Urinary bladder (tissue), 4 donors: ENCODE results near the gene RASD2. TPM values are rescaled to one million over a fixed set of nuclear protein-coding genes. Genes with fewer than 3 reads are reported as not detected.
A peak's percentile ranks its signal among the peaks of the same experiment; 100 is the strongest.

Experiments used
- DNase-seq: peaks from one replicate; pipeline ENCODE4 v3.0.0-alpha.2; 2015; ENCODE audit errors: extremely low spot score
- H3K27ac ChIP-seq: one replicate; pipeline ENCODE4 v1.5.1; 2013; ENCODE audit warnings: low read depth, mild to moderate bottlenecking, moderate library complexity
- H3K36me3 ChIP-seq: one replicate; pipeline ENCODE4 v1.6.1; 2013; ENCODE audit warnings: mild to moderate bottlenecking, moderate library complexity; ENCODE audit not compliant: insufficient read depth
- H3K4me1 ChIP-seq: one replicate; pipeline ENCODE4 v1.6.1; 2013; ENCODE audit warnings: mild to moderate bottlenecking, moderate library complexity; ENCODE audit not compliant: insufficient read depth
- H3K4me3 ChIP-seq: one replicate; pipeline ENCODE4 v1.5.1; 2013; ENCODE audit warnings: low read depth, low read length
- WGBS: extraction: QIAGEN DNeasy Blood & Tissue Kit; methylation state at CpG from one replicate; pipeline ENCODE4 v1.1.7; 2013; 5-methylcytosine and 5-hydroxymethylcytosine counted together
- polyA plus RNA-seq: library from polyadenylated mRNA; stranded (reverse); fragments of 200-250 nt; gene quantifications from one replicate; pipeline ENCODE4 v1.2.3, GENCODE V29; 2013
- total RNA-seq: library from RNA; depleted of rRNA; stranded (reverse); fragments of >200 nt; gene quantifications from one replicate; pipeline ENCODE4 v1.2.3, GENCODE V29; 2014
- donor health status: healthy with polysubstance abuse.
- donor health status: healthy.

The RASD2 gene
- total and polyA plus RNA-seq, 2 donors, result 0.42 to 7.9 TPM

GRCh38 chr22:35539910-35540594 is 579 bp upstream of the RASD2 start:
- H3K4me3 ChIP-seq, result peak overlapping the region; percentile 54
- DNase-seq, result no peak
- H3K27ac ChIP-seq, result no peak overlapping the region
- peaks cover 3% of the 10 kb centered on the region for H3K4me1 ChIP-seq
- WGBS, result 2% methylated on average over 89 of the region's 89 CpGs
- no peaks in the 10 kb centered on the region for H3K36me3 ChIP-seq

GRCh38 chr22:35541254-35541748 is 670 bp downstream of the RASD2 start:
- Histone ChIP-seq H3K4me3 (peak overlapping the region; percentile 54), H3K27ac (no peak overlapping the region), H3K36me3 (no peaks in the 10 kb centered on the region), H3K4me1 (peaks cover 3% of the 10 kb centered on the region)
- no peak for DNase-seq
- WGBS, result 7% methylated on average over 28 of the region's 28 CpGs

- WGBS, result 75% methylated on average over 13 of the region's 13 CpGs
- Histone ChIP-seq H3K4me3 (no peak overlapping the region), H3K36me3 (no peaks in the 10 kb centered on the region), H3K27ac (no peak overlapping the region), H3K4me1 (peaks cover 3% of the 10 kb centered on the region)
- DNase-seq, result no peak
These were observed 1.7 kb downstream of the RASD2 start for GRCh38 chr22:35542157-35542938.

GRCh38 chr22:35542939-35543516 is 2.4 kb downstream of the RASD2 start:
- Histone ChIP-seq H3K36me3 (no peaks in the 10 kb centered on the region), H3K27ac (no peak overlapping the region), H3K4me3 (no peak overlapping the region), H3K4me1 (peaks cover 3% of the 10 kb centered on the region)
- no peak for DNase-seq
- WGBS, result 58% methylated on average over 6 of the region's 6 CpGs

GRCh38 chr22:35543702-35544101 is 3.1 kb downstream of the RASD2 start:
- Histone ChIP-seq H3K36me3 (no peaks in the 10 kb centered on the region), H3K27ac (no peak overlapping the region), H3K4me3 (no peak overlapping the region), H3K4me1 (peaks cover 3% of the 10 kb centered on the region)
- 65% methylated on average over 3 of the region's 3 CpGs for WGBS
- no peak for DNase-seq

GRCh38 chr22:35544189-35544588 is 3.6 kb downstream of the RASD2 start:
- Histone ChIP-seq H3K4me3 (no peak overlapping the region), H3K27ac (no peak overlapping the region), H3K36me3 (no peaks in the 10 kb centered on the region), H3K4me1 (peaks cover 3% of the 10 kb centered on the region)
- DNase-seq, result no peak
- WGBS, result 57% methylated on average over 3 of the region's 3 CpGs

- Histone ChIP-seq H3K4me1 (peaks cover 2% of the 10 kb centered on the region), H3K4me3 (no peak overlapping the region), H3K36me3 (no peaks in the 10 kb centered on the region), H3K27ac (no peak overlapping the region)
- WGBS, result 89% methylated on average over 9 of the region's 9 CpGs
- DNase-seq, result no peak
These were observed 4.2 kb downstream of the RASD2 start for GRCh38 chr22:35544827-35545226.

GRCh38 chr22:35546886-35547285 is 6.3 kb downstream of the RASD2 start:
- Histone ChIP-seq H3K27ac (no peak overlapping the region), H3K4me1 (no peaks in the 10 kb centered on the region), H3K4me3 (no peak overlapping the region), H3K36me3 (no peaks in the 10 kb centered on the region)
- WGBS, result 94% methylated on average over 18 of the region's 18 CpGs
- no peak for DNase-seq

GRCh38 chr22:35547987-35548721 is 7.5 kb downstream of the RASD2 start:
- 77% methylated on average over 13 of the region's 13 CpGs for WGBS
- H3K4me1 ChIP-seq, result no peaks in the 10 kb centered on the region

GRCh38 chr22:35548722-35549112 is 8.1 kb downstream of the RASD2 start:
- no peak overlapping the region for H3K27ac ChIP-seq

More at GRCh38 chr22:35547987-35548721, 7.5 kb downstream of the RASD2 start:
- no peaks in the 10 kb centered on the region for H3K36me3 ChIP-seq
- H3K27ac ChIP-seq, result no peak overlapping the region
- no peak overlapping the region for H3K4me3 ChIP-seq
- no peak for DNase-seq

GRCh38 chr22:35549328-35549727 is 8.7 kb downstream of the RASD2 start:
- DNase-seq, result no peak
- H3K36me3 ChIP-seq, result no peaks in the 10 kb centered on the region
- no peaks in the 10 kb centered on the region for H3K4me1 ChIP-seq
- no peak overlapping the region for H3K27ac ChIP-seq
- 33% methylated on average over 11 of the region's 11 CpGs for WGBS
- H3K4me3 ChIP-seq, result no peak overlapping the region

More at GRCh38 chr22:35548722-35549112, 8.1 kb downstream of the RASD2 start:
- Histone ChIP-seq H3K36me3 (no peaks in the 10 kb centered on the region), H3K4me3 (no peak overlapping the region), H3K4me1 (no peaks in the 10 kb centered on the region)
- WGBS, result 67% methylated on average over 8 of the region's 8 CpGs
- no peak for DNase-seq

- Histone ChIP-seq H3K4me3 (no peak overlapping the region), H3K36me3 (no peaks in the 10 kb centered on the region), H3K4me1 (no peaks in the 10 kb centered on the region), H3K27ac (no peak overlapping the region)
- no peak for DNase-seq
- WGBS, result 96% methylated on average over 43 of the region's 43 CpGs
These were observed 11.0 kb downstream of the RASD2 start for GRCh38 chr22:35551549-35552177.
